OCI-LY7 (cell line): Measurements from ENCODE around the gene RNPEPL1.

Source experiments
- EZH2phosphoT487 ChIP-seq: fragments of 200-600 bp; sonication (generic); IDR thresholded peaks from 2 replicates; pipeline ENCODE4 v1.6.1; 2018; ENCODE audit warnings: low read depth, borderline replicate concordance, mild to moderate bottlenecking, mixed run types, antibody characterized with exemption, low read length, moderate library complexity, mixed read lengths
- TF ChIP-seq, protein P1 (sequence below): fragments of 200-600 bp; sonication (generic); conservative IDR thresholded peaks from 2 replicates; pipeline ENCODE4 v1.5.1; 2014; ENCODE audit warnings: mild to moderate bottlenecking, antibody characterized with exemption, low read length, moderate library complexity, mixed read lengths

DNA sequence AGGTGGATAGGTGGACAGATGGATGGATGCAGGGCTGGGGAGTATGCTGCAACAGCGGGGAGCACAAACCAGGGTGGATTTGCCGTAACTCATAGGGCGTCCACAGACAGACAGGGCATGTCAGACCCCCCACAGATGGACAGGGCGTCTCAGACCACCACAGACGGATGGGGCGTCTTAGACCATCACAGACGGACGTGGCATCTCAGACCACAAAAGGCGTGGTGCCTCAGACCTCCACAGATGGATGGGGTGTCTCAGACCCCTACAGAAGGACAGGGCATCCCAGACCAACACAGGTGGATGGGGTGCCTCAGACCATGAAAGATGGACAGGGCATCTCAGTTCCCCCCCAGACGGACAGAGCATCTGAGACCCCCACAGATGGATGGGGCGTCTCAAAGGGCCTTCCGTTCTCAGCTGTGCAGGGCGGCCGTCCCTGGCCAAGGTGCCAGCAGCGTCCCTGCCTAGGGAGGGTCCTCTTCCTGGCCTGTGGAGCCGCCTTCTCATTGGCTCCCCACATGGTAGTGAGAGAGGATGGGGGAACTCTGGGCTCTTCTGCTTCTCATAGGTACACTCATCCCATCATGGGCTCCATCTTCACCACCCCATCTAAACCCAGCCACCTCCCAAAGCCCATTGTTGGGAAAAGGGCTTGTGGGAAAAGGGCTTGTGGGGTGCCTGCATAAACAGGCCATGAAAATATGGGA, 12.6 kb upstream of the RNPEPL1 start:
- TF ChIP-seq, protein P1, sequence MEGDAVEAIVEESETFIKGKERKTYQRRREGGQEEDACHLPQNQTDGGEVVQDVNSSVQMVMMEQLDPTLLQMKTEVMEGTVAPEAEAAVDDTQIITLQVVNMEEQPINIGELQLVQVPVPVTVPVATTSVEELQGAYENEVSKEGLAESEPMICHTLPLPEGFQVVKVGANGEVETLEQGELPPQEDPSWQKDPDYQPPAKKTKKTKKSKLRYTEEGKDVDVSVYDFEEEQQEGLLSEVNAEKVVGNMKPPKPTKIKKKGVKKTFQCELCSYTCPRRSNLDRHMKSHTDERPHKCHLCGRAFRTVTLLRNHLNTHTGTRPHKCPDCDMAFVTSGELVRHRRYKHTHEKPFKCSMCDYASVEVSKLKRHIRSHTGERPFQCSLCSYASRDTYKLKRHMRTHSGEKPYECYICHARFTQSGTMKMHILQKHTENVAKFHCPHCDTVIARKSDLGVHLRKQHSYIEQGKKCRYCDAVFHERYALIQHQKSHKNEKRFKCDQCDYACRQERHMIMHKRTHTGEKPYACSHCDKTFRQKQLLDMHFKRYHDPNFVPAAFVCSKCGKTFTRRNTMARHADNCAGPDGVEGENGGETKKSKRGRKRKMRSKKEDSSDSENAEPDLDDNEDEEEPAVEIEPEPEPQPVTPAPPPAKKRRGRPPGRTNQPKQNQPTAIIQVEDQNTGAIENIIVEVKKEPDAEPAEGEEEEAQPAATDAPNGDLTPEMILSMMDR, result no peak
- no peak for TF ChIP-seq EZH2phosphoT487
